Stimulated activated CD4-positive, alpha-beta T cell treated with anti-CD3 and anti-CD28 coated beads, Interleukin-12 subunit alpha, Interleukin-12 subunit beta, amount 100 ng/mL, for 48 hours (primary cell): Measurements from ENCODE around the gene CSTPP1.

Source experiments
- DNase-seq, 3 donors: peaks; one replicate each; pipeline ENCODE4 v3.0.0-alpha.2; 2020; ENCODE audit warnings: low read depth in 2 of 3, low spot score in 1 of 3

Gene CSTPP1

DNA sequence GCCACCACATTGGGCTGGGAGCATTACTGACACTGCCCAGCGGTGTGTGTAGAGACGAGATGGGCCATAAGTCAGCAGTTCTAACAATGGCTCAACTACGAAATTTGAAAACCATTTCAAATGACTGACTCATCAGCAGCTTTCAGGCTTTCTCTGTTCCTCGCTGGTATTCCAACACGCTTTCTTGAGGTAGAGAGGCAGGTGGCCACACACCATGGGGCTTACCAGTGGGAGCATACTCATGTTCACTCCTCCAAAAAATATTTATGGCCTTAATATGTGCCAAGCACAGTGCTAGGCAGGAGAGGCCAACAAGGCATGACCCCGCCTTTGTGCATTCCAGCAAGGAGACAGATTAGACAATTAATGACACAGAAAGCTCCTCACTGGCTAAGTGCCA, 219.8 kb downstream of the CSTPP1 start:
- DNase-seq: no peak

DNA sequence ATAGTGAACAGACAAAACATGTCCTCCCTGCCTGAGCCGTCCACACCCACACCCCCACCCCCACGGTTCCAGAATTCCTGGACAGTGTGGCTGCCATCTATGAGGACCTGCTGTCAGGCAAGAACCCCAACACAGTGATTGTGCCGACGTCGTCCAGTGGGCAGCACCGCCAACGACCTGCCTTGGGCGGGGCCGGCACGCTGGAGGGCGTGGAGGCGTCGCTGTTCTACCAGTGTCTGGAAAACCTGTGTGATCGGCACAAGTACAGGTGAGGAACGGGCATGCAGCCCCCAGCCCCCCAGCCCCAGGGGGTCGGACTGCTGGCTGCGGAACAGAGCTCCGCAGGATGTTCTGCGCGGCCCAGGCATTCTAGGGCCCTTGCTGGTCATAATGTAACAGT, 220.4 kb downstream of the CSTPP1 start:
- no peak for DNase-seq

- no peak for DNase-seq
These were observed 221.2 kb downstream of the CSTPP1 start for GRCh38 chr11:47157805-47158204.

GRCh38 chr11:47158242-47158641, 221.7 kb downstream of the CSTPP1 start:
- no peak for DNase-seq

- no peak for DNase-seq
These were observed 224.2 kb downstream of the CSTPP1 start for GRCh38 chr11:47160753-47161133.

DNA sequence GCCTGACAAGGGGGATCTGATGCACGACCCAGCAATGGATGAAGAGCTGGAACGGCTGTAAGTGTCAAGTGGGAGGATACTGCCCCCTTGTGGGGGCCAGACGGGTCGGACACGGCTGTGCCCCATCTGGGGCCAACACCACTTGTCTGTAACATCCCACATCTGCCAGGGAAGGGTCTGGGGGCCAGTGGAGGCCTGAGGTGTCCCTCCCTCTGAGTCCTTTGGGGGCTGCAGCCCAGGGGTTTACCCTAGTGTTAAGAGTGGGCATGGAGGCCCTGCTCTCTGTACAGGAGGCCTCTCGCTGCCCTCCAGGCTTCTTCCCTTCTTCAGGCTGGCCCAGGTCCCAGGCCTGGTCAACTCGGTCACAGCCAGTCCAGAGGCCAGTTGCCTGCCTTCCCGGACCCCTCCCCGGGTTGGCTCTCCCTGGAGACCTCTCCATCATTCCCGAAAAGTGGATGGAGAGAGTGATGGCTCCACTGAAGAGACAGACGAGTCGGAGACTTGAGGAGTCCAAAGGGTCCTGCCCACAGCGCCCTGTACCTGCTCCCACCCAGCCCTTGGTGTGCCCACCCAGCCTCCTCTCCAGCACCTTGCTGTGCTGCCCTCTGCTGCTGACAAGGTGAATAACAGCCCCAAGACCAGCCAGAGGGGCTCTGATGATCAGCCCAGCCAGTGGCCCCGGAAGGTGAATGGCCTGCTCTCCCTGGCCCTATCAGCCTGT, 224.7 kb downstream of the CSTPP1 start:
- peak; percentile 40 to 60 (median 42) for DNase-seq

DNA sequence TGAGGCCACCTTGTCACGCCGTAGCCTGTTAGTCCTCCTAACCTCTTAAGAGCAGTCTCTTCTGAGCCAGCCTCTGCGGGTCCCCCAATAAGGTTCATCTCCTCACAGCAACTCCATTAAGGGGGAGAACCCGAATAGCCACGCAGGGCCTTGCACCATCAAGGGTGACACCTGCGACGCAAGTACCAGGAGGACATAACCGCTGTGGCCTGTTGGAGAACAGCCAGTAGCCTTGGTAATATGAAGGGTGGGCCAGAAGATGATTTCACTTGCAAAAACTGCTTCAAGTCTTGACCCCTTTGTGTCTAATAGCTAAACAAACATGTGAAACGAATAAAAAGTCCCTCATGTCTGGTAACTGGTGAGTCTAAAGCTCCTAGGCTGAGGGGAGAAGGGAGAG, 225.3 kb downstream of the CSTPP1 start:
- DNase-seq: no peak

DNA sequence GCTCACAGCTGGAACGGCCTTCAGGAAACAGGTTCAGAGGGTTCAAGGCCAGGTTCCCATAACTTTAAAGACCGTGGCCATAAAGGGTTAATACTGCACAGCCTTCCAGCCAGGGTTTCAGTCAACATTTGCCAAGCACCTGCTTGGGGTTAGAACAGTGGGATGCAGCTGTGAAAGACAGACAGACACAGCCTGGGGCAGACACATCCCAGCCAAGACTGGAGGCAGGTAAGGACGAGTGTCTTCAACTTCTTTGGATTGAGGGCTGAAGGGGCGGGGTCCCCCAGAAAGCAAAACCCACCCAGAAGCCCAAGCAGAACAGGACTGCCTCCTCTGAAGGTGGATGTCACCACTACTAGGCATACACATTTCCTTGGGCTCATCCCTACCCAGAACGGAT, 225.9 kb downstream of the CSTPP1 start:
- no peak for DNase-seq

DNA sequence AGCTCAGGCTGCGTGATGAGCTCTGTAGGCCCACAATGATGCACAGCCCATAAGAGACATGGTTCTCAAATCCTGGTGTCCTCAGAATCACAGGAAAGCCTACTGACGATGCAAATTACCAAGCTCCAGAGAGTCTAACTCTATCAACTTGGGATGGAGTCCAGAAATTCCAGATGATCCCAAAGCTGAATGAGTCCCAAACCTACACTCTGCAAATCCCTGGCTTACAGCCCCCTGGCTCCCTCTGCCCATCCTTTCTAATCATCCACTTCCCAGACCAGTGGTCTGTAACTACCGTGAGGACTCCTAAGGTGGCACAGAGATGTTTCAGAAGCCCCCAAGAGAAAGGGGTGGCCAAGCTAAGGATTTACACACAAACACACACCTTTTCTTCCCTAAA, 226.6 kb downstream of the CSTPP1 start:
- no peak for DNase-seq

GRCh38 chr11:47163898-47164297, 227.3 kb downstream of the CSTPP1 start:
- no peak for DNase-seq

DNA sequence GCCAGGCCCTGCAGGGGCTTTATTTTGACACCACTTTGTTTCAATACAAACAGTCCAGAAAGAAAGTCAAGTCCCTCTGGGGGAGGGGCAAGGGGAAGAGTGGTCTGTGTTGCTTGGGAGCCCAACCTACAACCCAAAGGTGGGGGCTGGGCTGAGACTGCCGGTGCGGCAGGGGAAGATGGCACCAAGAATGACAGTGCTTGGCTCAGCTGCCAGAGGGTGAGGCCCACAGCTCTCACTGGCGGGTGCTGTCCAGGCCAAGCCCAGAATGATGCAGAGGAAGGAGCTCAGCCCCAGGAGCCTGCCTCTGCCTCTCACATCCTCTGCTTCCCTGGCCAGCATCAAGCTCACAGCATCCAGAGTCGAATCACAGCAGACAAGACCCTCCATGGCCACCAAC, 227.8 kb downstream of the CSTPP1 start:
- DNase-seq: no peak

- no peak for DNase-seq
These were observed 228.8 kb downstream of the CSTPP1 start for GRCh38 chr11:47165253-47165840.

GRCh38 chr11:47166368-47166767, 229.8 kb downstream of the CSTPP1 start:
- no peak for DNase-seq

GRCh38 chr11:47171061-47171838, 234.7 kb downstream of the CSTPP1 start:
- DNase-seq: no peak

DNA sequence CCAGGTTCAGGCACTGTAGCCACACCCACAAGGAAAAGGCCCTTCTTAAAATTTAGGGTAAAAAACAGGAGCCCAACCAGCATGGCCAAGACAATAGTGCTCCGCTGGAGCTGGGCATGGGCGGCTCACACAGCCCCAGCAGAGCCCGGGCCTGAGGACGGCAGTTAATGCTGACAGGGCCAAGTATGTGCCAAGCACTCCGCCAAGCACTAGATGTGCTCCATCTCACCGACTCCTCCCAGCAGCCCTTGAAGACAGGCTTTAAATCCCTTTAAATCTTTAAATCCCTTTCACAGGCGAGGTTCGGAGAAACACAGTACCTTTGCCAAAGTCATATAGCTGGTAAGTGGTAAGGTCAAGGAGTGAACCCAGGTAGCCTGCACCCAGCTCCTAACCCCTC, 235.3 kb downstream of the CSTPP1 start:
- no peak for DNase-seq

GRCh38 chr11:47172740-47173336, 236.3 kb downstream of the CSTPP1 start:
- no peak for DNase-seq

GRCh38 chr11:47175746-47176327, 239.3 kb downstream of the CSTPP1 start:
- no peak for DNase-seq

DNA sequence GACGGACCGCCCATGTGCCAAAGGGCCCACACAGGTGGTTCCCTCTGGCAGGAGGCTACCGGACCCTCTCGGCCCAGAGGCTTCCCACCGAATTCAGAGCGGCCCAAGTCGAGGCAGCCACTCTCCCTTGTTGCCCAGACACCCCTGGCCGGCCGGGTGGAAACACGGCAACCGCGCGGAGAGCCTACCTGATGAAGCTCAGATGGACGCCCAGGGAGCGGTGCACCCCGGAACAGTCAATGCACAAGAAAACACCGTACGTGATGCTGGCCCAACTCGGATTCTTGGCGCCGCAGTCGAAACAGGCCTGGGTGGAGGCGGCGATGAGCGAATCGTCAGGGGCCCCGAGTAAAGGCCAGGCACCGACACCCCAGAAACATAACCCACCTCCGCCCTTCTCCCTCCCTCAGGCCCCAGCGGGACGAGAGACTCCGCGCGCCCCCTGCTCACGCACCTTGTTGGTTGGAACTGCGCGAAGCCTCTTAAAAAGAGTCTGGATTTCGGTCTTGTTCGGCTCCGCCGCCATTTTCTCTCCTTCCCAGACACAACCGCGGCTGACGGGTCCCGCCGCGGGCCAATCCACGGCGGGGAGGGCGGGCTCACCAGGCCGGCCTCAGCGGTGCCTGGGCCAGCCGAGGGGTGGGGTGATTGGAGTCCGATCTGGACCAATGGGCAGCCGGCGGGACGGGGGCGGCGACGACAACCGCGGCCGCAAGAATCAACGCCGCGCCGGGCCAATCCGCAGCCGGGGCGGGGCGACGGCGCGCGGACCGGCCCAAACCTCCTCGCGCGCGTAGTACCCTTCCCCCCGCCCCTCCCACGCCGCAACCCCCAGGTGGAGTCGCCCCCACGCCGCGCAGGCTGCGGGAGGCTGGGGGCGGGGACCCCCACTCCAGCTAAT, 240.0 kb downstream of the CSTPP1 start, which contains the start of gene ARFGAP2:
TSS of gene ARFGAP2 (minus strand) at position 552 of the 901 bp plus-strand sequence. CDS start at position 526, 26 bp downstream.
- DNase-seq: peak; percentile 87 to 97 (median 93)

GRCh38 chr11:47177229-47177845, 240.8 kb downstream of the CSTPP1 start:
- peak; percentile 62 to 67 (median 63) for DNase-seq

DNA sequence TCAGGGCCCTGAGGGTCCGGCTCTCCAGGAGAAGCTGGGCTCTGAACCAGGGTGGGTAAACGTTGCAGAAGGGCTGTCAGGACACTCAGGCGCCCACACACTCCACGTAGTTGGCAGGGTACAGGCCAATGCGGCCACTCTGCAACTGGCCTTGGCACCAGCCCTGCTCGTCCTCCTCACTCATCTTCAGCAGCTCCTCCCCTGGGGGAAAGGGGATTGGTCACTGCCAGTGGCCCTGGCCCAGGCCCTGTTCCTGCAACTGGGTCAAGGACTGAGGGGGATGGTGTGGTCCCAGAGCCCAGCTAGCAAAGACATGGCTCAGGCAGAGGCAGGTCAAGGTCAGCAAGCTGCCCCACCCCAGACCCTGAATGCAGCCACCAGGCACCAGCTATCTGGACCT, 241.3 kb downstream of the CSTPP1 start:
- DNase-seq: no peak
